Measurements from ENCODE around the gene MVP. TPM values are rescaled to one million over a fixed set of nuclear protein-coding genes. Genes with fewer than 3 reads are reported as not detected.
"Not testable (repeated sequence)": the region's sequence is repeated elsewhere in the genome, so short reads cannot be mapped to it uniquely, and the experiment has no call there.

MVP gene
- total and polyA plus RNA-seq, 3 donors from 2014 or later, result 119 to 224 (median 147) TPM

- intact Hi-C loops (cut with DNase I; ENCODE audit: low total_unique reads), result no loop called here
- Histone ChIP-seq H3K27ac (no peak overlapping the region), H3K36me3 (ENCODE audit: low read depth, missing control alignments) (no peaks in the 10 kb centered on the region), H3K4me3 (no peak overlapping the region), H3K27me3 (no peaks in the 10 kb centered on the region), H3K4me1 (peaks cover 27% of the 10 kb centered on the region), H3K9me3 (no peaks in the 10 kb centered on the region)
- TF ChIP-seq CTCF (IDR thresholded peaks at IDR 0.05) (no peak), POLR2A (IDR thresholded peaks at IDR 0.05) (no peak)
- WGBS, 2 donors, result 82 to 88% methylated on average over 1 to 2 of the region's 2 CpGs
- DNase-seq, result no peak
Measured at GRCh38 chr16:29831490-29831889, 11.2 kb downstream of the MVP start.

- H3K27me3 ChIP-seq; intact Hi-C loops (cut with DNase I; ENCODE audit: low total_unique reads); H3K4me3 ChIP-seq; H3K27ac ChIP-seq; DNase-seq; H3K4me1 ChIP-seq; H3K9me3 ChIP-seq; H3K36me3 ChIP-seq (ENCODE audit: low read depth, missing control alignments): not testable (repeated sequence)
- WGBS, 2 donors, result 93% methylated on average over 4 of the region's 4 CpGs
Measured at GRCh38 chr16:29833219-29833618, 13.0 kb downstream of the MVP start.

GRCh38 chr16:29834079-29834478 lies 13.8 kb downstream of the MVP start:
- peaks cover 1% of the 10 kb centered on the region for H3K4me1 ChIP-seq
- no peak overlapping the region for H3K27ac ChIP-seq
- TF ChIP-seq POLR2A (IDR thresholded peaks at IDR 0.05), result no peak
- TF ChIP-seq CTCF (IDR thresholded peaks at IDR 0.05), result no peak
- 90 to 91% methylated on average over 5 of the region's 5 CpGs for WGBS, 2 donors
- intact Hi-C loops (cut with DNase I; ENCODE audit: low total_unique reads), result no loop called here
- no peaks in the 10 kb centered on the region for H3K27me3 ChIP-seq
- H3K9me3 ChIP-seq, result no peaks in the 10 kb centered on the region
- no peak for DNase-seq
- H3K36me3 ChIP-seq (ENCODE audit: low read depth, missing control alignments), result no peaks in the 10 kb centered on the region
- H3K4me3 ChIP-seq, result no peak overlapping the region

GRCh38 chr16:29835926-29836325 lies 15.7 kb downstream of the MVP start:
- intact Hi-C loops (cut with DNase I; ENCODE audit: low total_unique reads), result no loop called here
- H3K4me1 ChIP-seq, result peaks cover 13% of the 10 kb centered on the region
- H3K27ac ChIP-seq, result no peak overlapping the region
- DNase-seq, result no peak
- H3K9me3 ChIP-seq, result no peaks in the 10 kb centered on the region
- no peaks in the 10 kb centered on the region for H3K36me3 ChIP-seq (ENCODE audit: low read depth, missing control alignments)
- no peaks in the 10 kb centered on the region for H3K27me3 ChIP-seq
- 88 to 90% methylated on average over 7 of the region's 7 CpGs for WGBS, 2 donors
- H3K4me3 ChIP-seq, result no peak overlapping the region
- TF ChIP-seq CTCF (IDR thresholded peaks at IDR 0.05) (no peak), POLR2A (IDR thresholded peaks at IDR 0.05) (no peak)

- H3K27ac ChIP-seq, result no peak overlapping the region
- 69 to 75% methylated on average over 14 to 15 of the region's 15 CpGs for WGBS, 2 donors
Measured at GRCh38 chr16:29836623-29837022, 16.4 kb downstream of the MVP start.

More at GRCh38 chr16:29836623-29837022, 16.4 kb downstream of the MVP start:
- no peaks in the 10 kb centered on the region for H3K36me3 ChIP-seq (ENCODE audit: low read depth, missing control alignments)
- H3K9me3 ChIP-seq, result no peaks in the 10 kb centered on the region
- H3K4me1 ChIP-seq, result peaks cover 13% of the 10 kb centered on the region
- intact Hi-C loops (cut with DNase I; ENCODE audit: low total_unique reads), result no loop called here
- no peak overlapping the region for H3K4me3 ChIP-seq
- no peaks in the 10 kb centered on the region for H3K27me3 ChIP-seq
- TF ChIP-seq POLR2A (IDR thresholded peaks at IDR 0.05), result no peak
- TF ChIP-seq CTCF (IDR thresholded peaks at IDR 0.05), result no peak
- no peak for DNase-seq
